ENCODE data around the gene PRXL2A.

DNA sequence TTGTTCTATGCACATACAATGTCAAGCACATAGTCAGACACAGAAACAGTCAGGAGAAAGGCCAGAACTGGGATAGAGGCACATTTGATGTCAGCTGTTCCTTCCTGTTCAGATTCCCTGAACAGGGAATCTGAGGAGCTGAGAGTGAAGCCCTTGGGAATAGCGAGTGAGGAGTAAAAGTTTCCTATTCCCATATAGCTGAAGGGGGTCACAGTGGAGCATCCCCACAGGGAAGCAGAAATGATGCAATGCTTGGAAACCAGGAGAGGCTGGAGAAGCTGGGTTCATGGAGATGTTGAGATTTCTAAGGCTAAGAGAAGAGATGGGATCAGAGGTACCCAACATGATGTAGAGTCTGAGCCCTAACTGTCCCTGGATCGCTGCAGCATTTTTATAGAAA is 11.3 kb upstream of the PRXL2A start:
- no peak for TF ChIP-seq POLR2A (IDR thresholded peaks at IDR 0.05)
- TF ChIP-seq, protein P1, sequence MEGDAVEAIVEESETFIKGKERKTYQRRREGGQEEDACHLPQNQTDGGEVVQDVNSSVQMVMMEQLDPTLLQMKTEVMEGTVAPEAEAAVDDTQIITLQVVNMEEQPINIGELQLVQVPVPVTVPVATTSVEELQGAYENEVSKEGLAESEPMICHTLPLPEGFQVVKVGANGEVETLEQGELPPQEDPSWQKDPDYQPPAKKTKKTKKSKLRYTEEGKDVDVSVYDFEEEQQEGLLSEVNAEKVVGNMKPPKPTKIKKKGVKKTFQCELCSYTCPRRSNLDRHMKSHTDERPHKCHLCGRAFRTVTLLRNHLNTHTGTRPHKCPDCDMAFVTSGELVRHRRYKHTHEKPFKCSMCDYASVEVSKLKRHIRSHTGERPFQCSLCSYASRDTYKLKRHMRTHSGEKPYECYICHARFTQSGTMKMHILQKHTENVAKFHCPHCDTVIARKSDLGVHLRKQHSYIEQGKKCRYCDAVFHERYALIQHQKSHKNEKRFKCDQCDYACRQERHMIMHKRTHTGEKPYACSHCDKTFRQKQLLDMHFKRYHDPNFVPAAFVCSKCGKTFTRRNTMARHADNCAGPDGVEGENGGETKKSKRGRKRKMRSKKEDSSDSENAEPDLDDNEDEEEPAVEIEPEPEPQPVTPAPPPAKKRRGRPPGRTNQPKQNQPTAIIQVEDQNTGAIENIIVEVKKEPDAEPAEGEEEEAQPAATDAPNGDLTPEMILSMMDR (IDR thresholded peaks at IDR 0.05), result no peak
